ENCODE measurements around the gene ADAM12. TPM values are rescaled to one million over a fixed set of nuclear protein-coding genes. Genes with fewer than 3 reads are reported as not detected.

The ADAM12 gene
- total RNA-seq, 2 experiments from 2014 or later = 1.2 to 1.5 TPM

DNA sequence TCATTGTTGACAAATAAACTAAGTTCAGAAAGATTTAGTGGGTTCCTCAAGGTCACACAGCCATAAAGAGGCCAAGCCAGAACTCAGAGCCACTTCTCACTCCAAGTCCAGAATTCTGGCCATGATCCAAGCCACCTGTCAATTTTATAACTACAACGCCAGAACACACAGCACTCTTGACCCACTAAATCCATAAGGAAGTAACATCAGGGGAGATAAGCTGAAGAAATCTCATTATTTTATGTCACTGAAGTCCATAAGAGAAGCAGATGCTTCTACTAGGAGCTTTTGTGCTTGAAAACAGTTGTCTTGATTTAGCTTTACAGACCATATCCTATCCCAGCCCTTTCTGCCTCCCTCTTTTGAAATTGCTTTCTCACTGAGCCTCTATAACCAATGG is 15.9 kb downstream of the ADAM12 start:
- CTCF ChIA-PET = no interaction called here
- no peaks in the 10 kb centered on the region for H3K36me3 Mint-ChIP-seq (ENCODE audit: low read depth)
- ATAC-seq (ENCODE audit: poor library complexity) = no peak

DNA sequence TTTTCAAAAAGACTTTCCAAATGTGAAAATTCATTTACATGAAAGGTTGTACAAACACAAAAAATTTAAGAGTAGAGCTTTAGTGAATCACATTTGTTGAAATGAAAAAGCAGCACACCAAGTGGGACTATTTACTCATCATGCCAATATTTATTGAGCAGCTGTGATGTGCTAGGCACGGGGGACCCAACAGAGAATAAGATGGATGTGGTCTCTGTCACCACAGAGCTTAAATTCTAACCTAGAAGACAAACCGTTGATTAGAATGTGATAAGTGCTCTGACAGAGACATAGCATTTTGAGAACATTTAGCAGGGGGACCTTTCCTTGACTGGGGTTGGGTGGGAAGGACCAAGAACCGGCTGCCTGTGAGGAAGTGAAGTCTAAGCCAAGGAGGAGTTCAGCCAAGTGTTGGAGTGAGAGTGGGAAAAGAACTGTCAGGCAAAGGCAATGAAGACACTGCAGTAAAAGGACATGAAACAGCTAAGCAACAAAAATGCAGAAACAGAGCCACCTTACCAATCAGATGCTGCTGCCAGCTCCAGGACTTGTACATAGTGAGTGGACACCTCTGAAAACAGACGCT is 19.1 kb downstream of the ADAM12 start:
- Histone ChIP-seq H3K27me3 (ENCODE audit: control insufficient read depth in 1 of 2, insufficient read depth in 2 of 2, low read length in 2 of 2) (no peaks in the 10 kb centered on the region), H3K9me3 (ENCODE audit: control insufficient read depth in 1 of 2, insufficient read depth in 1 of 2, low read length in 2 of 2) (no peaks in the 10 kb centered on the region), H3K4me1 (ENCODE audit: insufficient read depth, low read length) (no peaks in the 10 kb centered on the region), H3K36me3 (ENCODE audit: insufficient read depth, low read length) (no peaks in the 10 kb centered on the region), H3K27ac (ENCODE audit: low read depth in 1 of 2, low read length in 2 of 2) (no peak overlapping the region), H3K4me3 (ENCODE audit: low read length) (no peak overlapping the region)
- H3K27me3 Mint-ChIP-seq = no peaks in the 10 kb centered on the region
- H3K4me1 Mint-ChIP-seq (ENCODE audit: low read depth) = no peaks in the 10 kb centered on the region
- no peak for DNase-seq
- H3K27ac Mint-ChIP-seq = no peak overlapping the region
- TF ChIP-seq, protein P1, sequence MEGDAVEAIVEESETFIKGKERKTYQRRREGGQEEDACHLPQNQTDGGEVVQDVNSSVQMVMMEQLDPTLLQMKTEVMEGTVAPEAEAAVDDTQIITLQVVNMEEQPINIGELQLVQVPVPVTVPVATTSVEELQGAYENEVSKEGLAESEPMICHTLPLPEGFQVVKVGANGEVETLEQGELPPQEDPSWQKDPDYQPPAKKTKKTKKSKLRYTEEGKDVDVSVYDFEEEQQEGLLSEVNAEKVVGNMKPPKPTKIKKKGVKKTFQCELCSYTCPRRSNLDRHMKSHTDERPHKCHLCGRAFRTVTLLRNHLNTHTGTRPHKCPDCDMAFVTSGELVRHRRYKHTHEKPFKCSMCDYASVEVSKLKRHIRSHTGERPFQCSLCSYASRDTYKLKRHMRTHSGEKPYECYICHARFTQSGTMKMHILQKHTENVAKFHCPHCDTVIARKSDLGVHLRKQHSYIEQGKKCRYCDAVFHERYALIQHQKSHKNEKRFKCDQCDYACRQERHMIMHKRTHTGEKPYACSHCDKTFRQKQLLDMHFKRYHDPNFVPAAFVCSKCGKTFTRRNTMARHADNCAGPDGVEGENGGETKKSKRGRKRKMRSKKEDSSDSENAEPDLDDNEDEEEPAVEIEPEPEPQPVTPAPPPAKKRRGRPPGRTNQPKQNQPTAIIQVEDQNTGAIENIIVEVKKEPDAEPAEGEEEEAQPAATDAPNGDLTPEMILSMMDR (IDR thresholded peaks at IDR 0.05) = no peak
- H3K36me3 Mint-ChIP-seq (ENCODE audit: low read depth) = no peaks in the 10 kb centered on the region
- peaks cover 3% of the 10 kb centered on the region for H3K9me3 Mint-ChIP-seq
- no peak overlapping the region for H3K4me3 Mint-ChIP-seq
- intact Hi-C loops (cut with DNase I, micrococcal nuclease) = no loop called here
- CTCF ChIA-PET = no interaction called here
- ATAC-seq (ENCODE audit: poor library complexity) = no peak
- POLR2A ChIA-PET = no interaction called here

More for the DNA sequence above, 15.9 kb downstream of the ADAM12 start:
- Mint-ChIP-seq H3K27ac (no peak overlapping the region), H3K9me3 (peaks cover 9% of the 10 kb centered on the region), H3K4me3 (no peak overlapping the region), H3K27me3 (no peaks in the 10 kb centered on the region), H3K4me1 (ENCODE audit: low read depth) (no peaks in the 10 kb centered on the region)
- Histone ChIP-seq H3K9me3 (ENCODE audit: control insufficient read depth in 1 of 2, insufficient read depth in 1 of 2, low read length in 2 of 2) (no peaks in the 10 kb centered on the region), H3K27me3 (ENCODE audit: control insufficient read depth in 1 of 2, insufficient read depth in 2 of 2, low read length in 2 of 2) (no peaks in the 10 kb centered on the region), H3K4me1 (ENCODE audit: insufficient read depth, low read length) (no peaks in the 10 kb centered on the region), H3K36me3 (ENCODE audit: insufficient read depth, low read length) (no peaks in the 10 kb centered on the region), H3K27ac (ENCODE audit: low read depth in 1 of 2, low read length in 2 of 2) (no peak overlapping the region), H3K4me3 (ENCODE audit: low read length) (no peak overlapping the region)
- no peak for DNase-seq
- POLR2A ChIA-PET = no interaction called here
- intact Hi-C loops (cut with DNase I, micrococcal nuclease) = no loop called here
- TF ChIP-seq, protein P1 (IDR thresholded peaks at IDR 0.05) = no peak

DNA sequence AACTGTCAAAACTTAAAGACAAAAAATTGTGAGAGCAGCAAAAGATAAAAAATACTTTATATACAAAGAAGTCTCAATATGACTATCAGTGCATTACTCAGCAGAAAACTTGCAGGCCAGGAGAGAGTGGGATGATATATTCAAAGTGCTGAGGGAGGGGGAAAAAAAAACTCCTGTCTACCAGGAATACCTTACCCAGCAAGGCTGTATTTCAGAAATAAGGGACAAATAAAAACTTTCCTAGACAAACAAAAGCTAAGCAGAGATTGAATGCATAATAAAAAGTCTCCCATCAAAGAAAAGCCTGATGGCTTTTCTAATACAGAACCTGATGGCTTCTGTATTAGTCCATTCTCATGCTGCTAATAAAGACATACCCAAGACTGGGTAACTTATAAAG is 31.1 kb downstream of the ADAM12 start:
- DNase-seq (no peak), ATAC-seq (ENCODE audit: poor library complexity) (no peak)
- H3K9me3 ChIP-seq (ENCODE audit: control insufficient read depth in 1 of 2, insufficient read depth in 1 of 2, low read length in 2 of 2) = peaks cover 7 to 11% of the 10 kb centered on the region in 2 experiments
- no peak overlapping the region for H3K27ac ChIP-seq (ENCODE audit: low read depth in 1 of 2, low read length in 2 of 2)
- CTCF ChIA-PET = no interaction called here
- no peaks in the 10 kb centered on the region for H3K4me1 ChIP-seq (ENCODE audit: insufficient read depth, low read length)
- H3K27ac Mint-ChIP-seq = no peak overlapping the region
- no peak overlapping the region for H3K4me3 Mint-ChIP-seq
- no peaks in the 10 kb centered on the region for H3K36me3 ChIP-seq (ENCODE audit: insufficient read depth, low read length)
- POLR2A ChIA-PET = no interaction called here
- H3K9me3 Mint-ChIP-seq = peaks cover 15% of the 10 kb centered on the region
- H3K27me3 ChIP-seq (ENCODE audit: control insufficient read depth in 1 of 2, insufficient read depth in 2 of 2, low read length in 2 of 2) = no peaks in the 10 kb centered on the region
- no peak overlapping the region for H3K4me3 ChIP-seq (ENCODE audit: low read length)
- H3K4me1 Mint-ChIP-seq (ENCODE audit: low read depth) = no peaks in the 10 kb centered on the region
- H3K27me3 Mint-ChIP-seq = no peaks in the 10 kb centered on the region
- TF ChIP-seq, protein P1 (IDR thresholded peaks at IDR 0.05) = no peak
- H3K36me3 Mint-ChIP-seq (ENCODE audit: low read depth) = no peaks in the 10 kb centered on the region
- intact Hi-C loops (cut with DNase I, micrococcal nuclease) = no loop called here

All from CD4-positive, alpha-beta T cell (primary cell).